Liver (tissue), 9 donors: Measurements from ENCODE around the gene UNC79. TPM values are rescaled to one million over a fixed set of nuclear protein-coding genes. Genes with fewer than 3 reads are reported as not detected.

Experiments
- DNase-seq: peaks from one replicate; pipeline ENCODE4 v3.0.0-alpha.2; 2017; ENCODE audit warnings: low spot score
- H3K27ac ChIP-seq, 2 donors: one replicate each; pipeline ENCODE4 v1.7.0; 2013; ENCODE audit warnings: inconsistent platforms in 2 of 2, low read length in 2 of 2, control low read depth in 1 of 2, low read depth in 1 of 2, mild to moderate bottlenecking in 1 of 2
- H3K27me3 ChIP-seq, 4 donors: one replicate each; pipeline versions ENCODE4 v1.6.1 to v1.7.0; 2013; ENCODE audit warnings: low read length in 3 of 4, inconsistent platforms in 1 of 4, mild to moderate bottlenecking in 1 of 4, moderate library complexity in 1 of 4; ENCODE audit not compliant: control insufficient read depth in 4 of 4, insufficient read depth in 4 of 4
- H3K36me3 ChIP-seq, 4 donors: one replicate each; pipeline versions ENCODE4 v1.6.1 to v1.7.0; 2013; ENCODE audit warnings: low read length in 3 of 4, mild to moderate bottlenecking in 3 of 4, low read depth in 1 of 4, moderate library complexity in 1 of 4; ENCODE audit not compliant: control insufficient read depth in 4 of 4, insufficient read depth in 3 of 4
- H3K4me1 ChIP-seq, 4 donors: one replicate each; pipeline versions ENCODE4 v1.6.1 to v1.7.0; 2013; ENCODE audit warnings: low read length in 3 of 4, mild to moderate bottlenecking in 3 of 4, moderate library complexity in 1 of 4; ENCODE audit not compliant: control insufficient read depth in 4 of 4, insufficient read depth in 4 of 4
- H3K4me3 ChIP-seq, 3 donors: one replicate each; pipeline versions ENCODE4 v1.6.1 to v1.7.0; 2013; ENCODE audit warnings: low read length in 3 of 3, control low read depth in 1 of 3, low read depth in 1 of 3, mild to moderate bottlenecking in 1 of 3
- H3K9ac ChIP-seq, 2 donors: one replicate each; pipeline ENCODE4 v1.7.0; 2013; ENCODE audit warnings: low read length in 2 of 2, mild to moderate bottlenecking in 2 of 2, moderate library complexity in 2 of 2, control low read depth in 1 of 2, low read depth in 1 of 2
- H3K9me3 ChIP-seq, 4 donors: one replicate each; pipeline versions ENCODE4 v1.6.1 to v1.7.0; 2013; ENCODE audit warnings: low read length in 3 of 4; ENCODE audit not compliant: control insufficient read depth in 4 of 4
- CTCF ChIP-seq: fragments of 150-350 bp; IDR thresholded peaks from 2 replicates; pipeline ENCODE4 v1.5.1; 2017; ENCODE audit warnings: improper control_type of control experiment, low read depth, low read length; ENCODE audit not compliant: missing input control
- EGR1 ChIP-seq, 2 donors: IDR thresholded peaks; 2 replicates each; pipeline ENCODE4 v1.6.1; 2016 to 2018; ENCODE audit warnings: antibody characterized with exemption in 2 of 2, low read depth in 2 of 2
- FOXA1 ChIP-seq: IDR thresholded peaks from 2 replicates; pipeline ENCODE4 v1.6.1; 2016; ENCODE audit warnings: antibody characterized with exemption
- FOXA2 ChIP-seq: IDR thresholded peaks from 2 replicates; pipeline ENCODE4 v1.6.1; 2016; ENCODE audit warnings: antibody characterized with exemption
- GABPA ChIP-seq, 2 donors: IDR thresholded peaks in 1 of 2; conservative IDR thresholded peaks in 1 of 2; 2 replicates each; pipeline ENCODE4 v1.6.1; 2016; ENCODE audit warnings: antibody characterized with exemption in 2 of 2, mild to moderate bottlenecking in 1 of 2, moderate library complexity in 1 of 2
- HNF4G ChIP-seq: IDR thresholded peaks from 2 replicates; pipeline ENCODE4 v1.6.1; 2016; ENCODE audit warnings: antibody characterized with exemption
- MAX ChIP-seq: IDR thresholded peaks from 2 replicates; pipeline ENCODE4 v1.6.1; 2016; ENCODE audit warnings: antibody characterized with exemption
- REST ChIP-seq: IDR thresholded peaks from 2 replicates; pipeline ENCODE4 v1.6.1; 2016; ENCODE audit warnings: antibody characterized with exemption, mild to moderate bottlenecking
- SP1 ChIP-seq: IDR thresholded peaks from 2 replicates; pipeline ENCODE4 v1.6.1; 2018; ENCODE audit warnings: antibody characterized with exemption, mild to moderate bottlenecking
- TAF1 ChIP-seq: conservative IDR thresholded peaks from 2 replicates; pipeline ENCODE4 v1.6.1; 2016; ENCODE audit warnings: antibody characterized with exemption, mild to moderate bottlenecking
- YY1 ChIP-seq: IDR thresholded peaks from 2 replicates; pipeline ENCODE4 v1.6.1; 2016; ENCODE audit warnings: antibody characterized with exemption, mild to moderate bottlenecking
- ZBTB33 ChIP-seq: IDR thresholded peaks from 2 replicates; pipeline ENCODE4 v1.6.1; 2016; ENCODE audit warnings: antibody characterized with exemption
- WGBS: extraction: QIAGEN DNeasy Blood & Tissue Kit; methylation state at CpG from one replicate; pipeline ENCODE4 v1.1.7; 2013; 5-methylcytosine and 5-hydroxymethylcytosine counted together
- polyA plus RNA-seq, 2 donors: library from polyadenylated mRNA; stranded (reverse) in 1 of 2; unstranded in 1 of 2; fragments of 200-250 nt in 1 of 2; fragments of >200 nt in 1 of 2; fragmentation: Nextera tagmentation in 1 of 2; extraction: Ambion mirVana in 1 of 2; gene quantifications; one replicate each; pipeline versions ENCODE4 v1.2.1 to v1.2.3, GENCODE V29; 2013 to 2015
- total RNA-seq, 2 donors: library from RNA; depleted of rRNA; stranded (reverse); fragments of >200 nt; gene quantifications; one replicate each; pipeline ENCODE4 v1.2.3, GENCODE V29; 2014
- donor health status: healthy.
- donor health status: healthy.
- donor health status: healthy.
- donor health status: healthy.
- donor health status: healthy.

UNC79 gene
- total and polyA plus RNA-seq, 4 donors: 0.01 to 0.08 (median 0.05) TPM; not detected in 1

GRCh38 chr14:93587330-93587729, 156.6 kb downstream of the UNC79 start:
- H3K27me3 ChIP-seq: no peaks in the 10 kb centered on the region
- DNase-seq: no peak
- H3K9ac ChIP-seq: no peak overlapping the region
- 79% methylated on average over 3 of the region's 3 CpGs for WGBS
- H3K4me3 ChIP-seq: no peak overlapping the region
- no peaks in the 10 kb centered on the region for H3K4me1 ChIP-seq
- H3K36me3 ChIP-seq: no peaks in the 10 kb centered on the region
- no peak overlapping the region for H3K27ac ChIP-seq
- TF ChIP-seq ZBTB33: no peak
- no peak for TF ChIP-seq MAX
- no peak for TF ChIP-seq SP1
- TF ChIP-seq FOXA1: no peak
- no peak for TF ChIP-seq CTCF
- H3K9me3 ChIP-seq: peaks cover 0 to 2% (median 0%) of the 10 kb centered on the region in 4 donors

GRCh38 chr14:93591506-93591905, 160.8 kb downstream of the UNC79 start:
- Histone ChIP-seq H3K9me3 (peaks cover 0 to 2% (median 0%) of the 10 kb centered on the region in 4 donors), H3K9ac (no peak overlapping the region), H3K27me3 (peaks cover 0 to 2% (median 0%) of the 10 kb centered on the region in 4 donors), H3K4me1 (no peaks in the 10 kb centered on the region), H3K27ac (no peak overlapping the region), H3K4me3 (no peak overlapping the region), H3K36me3 (no peaks in the 10 kb centered on the region)
- DNase-seq: no peak
- 83% methylated on average over 10 of the region's 10 CpGs for WGBS
- TF ChIP-seq FOXA2 (no peak), CTCF (no peak), HNF4G (no peak), EGR1 (IDR thresholded peaks at IDR 0.05; ENCODE audit: low read depth in 2 of 2) (no peak)

- Histone ChIP-seq H3K4me3 (no peak overlapping the region), H3K27ac (no peak overlapping the region), H3K27me3 (peaks cover 0 to 2% (median 0%) of the 10 kb centered on the region in 4 donors), H3K9me3 (no peaks in the 10 kb centered on the region), H3K4me1 (no peaks in the 10 kb centered on the region), H3K9ac (no peak overlapping the region), H3K36me3 (no peaks in the 10 kb centered on the region)
- 44% methylated on average over 3 of the region's 3 CpGs for WGBS
- no peak for DNase-seq
- TF ChIP-seq YY1: no peak
- TF ChIP-seq TAF1: no peak
- TF ChIP-seq REST: no peak
- TF ChIP-seq GABPA (IDR thresholded peaks at IDR 0.05 in 1 of 2, conservative IDR thresholded peaks at IDR 0.05 in 1 of 2): no peak
Observed at GRCh38 chr14:93592786-93593185, 162.0 kb downstream of the UNC79 start.
